CD4-positive, CD25-positive, alpha-beta regulatory T cell (primary cell): Measurements from ENCODE around the gene SPI1. TPM values are rescaled to one million over a fixed set of nuclear protein-coding genes. Genes with fewer than 3 reads are reported as not detected.

Source experiments
- ATAC-seq, 2 donors: fragments of 150-1000 bp; cut with Tn5 transposase; one replicate each; pipeline ENCODE4 v1.10.0; 2021; ENCODE audit warnings: low read depth in 2 of 2, moderate number of reproducible peaks in 2 of 2, moderate library complexity in 1 of 2
- DNase-seq, 3 donors: peaks; one replicate each; pipeline versions ENCODE4 v3.0.0 to v3.0.0-alpha.2; 2012 to 2022; ENCODE audit warnings: mixed read lengths in 1 of 3
- H3K27ac ChIP-seq: one replicate; pipeline ENCODE4 v1.7.0; 2013; ENCODE audit warnings: mild to moderate bottlenecking, low read length; ENCODE audit not compliant: insufficient read depth, poor library complexity, severe bottlenecking
- H3K27me3 ChIP-seq: one replicate; pipeline ENCODE4 v1.7.0; 2013; ENCODE audit warnings: low read length; ENCODE audit not compliant: control insufficient read depth, insufficient read depth
- H3K36me3 ChIP-seq: one replicate; pipeline ENCODE4 v1.7.0; 2013; ENCODE audit warnings: mild to moderate bottlenecking, low read length, moderate library complexity; ENCODE audit not compliant: control insufficient read depth, insufficient read depth
- H3K4me1 ChIP-seq: 2 replicates; pipeline ENCODE4 v1.7.0; 2013; ENCODE audit warnings: mild to moderate bottlenecking, low read length; ENCODE audit not compliant: insufficient read depth, control insufficient read depth, poor library complexity, severe bottlenecking
- H3K4me3 ChIP-seq: one replicate; pipeline ENCODE4 v1.7.0; 2013; ENCODE audit warnings: low read depth, mild to moderate bottlenecking, low read length, moderate library complexity
- H3K9me3 ChIP-seq, 2 experiments: 1 replicate in 1 of 2; 2 replicates in 1 of 2; pipeline ENCODE4 v1.7.0; 2013; ENCODE audit warnings: low read length in 2 of 2, mild to moderate bottlenecking in 1 of 2, moderate library complexity in 1 of 2; ENCODE audit not compliant: control insufficient read depth in 2 of 2
- H3K27ac Mint-ChIP-seq, 3 donors: one replicate each; pipeline ENCODE4 v1.8.0; 2020 to 2022; ENCODE audit warnings: mild to moderate bottlenecking in 3 of 3, mixed read lengths in 3 of 3, moderate library complexity in 2 of 3
- H3K27me3 Mint-ChIP-seq: one replicate; pipeline ENCODE4 v1.8.0; 2022; ENCODE audit warnings: mild to moderate bottlenecking, mixed read lengths
- H3K36me3 Mint-ChIP-seq: one replicate; pipeline ENCODE4 v1.8.0; 2020; ENCODE audit warnings: mixed read lengths
- H3K4me1 Mint-ChIP-seq, 4 donors: one replicate each; pipeline ENCODE4 v1.8.0; 2020 to 2022; ENCODE audit warnings: mixed read lengths in 4 of 4, mild to moderate bottlenecking in 1 of 4
- H3K4me3 Mint-ChIP-seq, 4 donors: one replicate each; pipeline ENCODE4 v1.8.0; 2020 to 2022; ENCODE audit warnings: mild to moderate bottlenecking in 4 of 4, mixed read lengths in 4 of 4, moderate library complexity in 3 of 4
- H3K9me3 Mint-ChIP-seq, 7 donors: one replicate each; pipeline ENCODE4 v1.8.0; 2020 to 2022; ENCODE audit warnings: mixed read lengths in 7 of 7, mild to moderate bottlenecking in 3 of 7, moderate library complexity in 2 of 7
- polyA plus RNA-seq, 4 donors: library from polyadenylated mRNA; unstranded; fragments of 300-500 nt; fragmentation: Illumina TruSeq; gene quantifications; one replicate each; pipeline ENCODE4 v1.2.3, GENCODE V29; 2021
- total RNA-seq: library from RNA; stranded (reverse); gene quantifications from one replicate; pipeline ENCODE4 v1.2.3, GENCODE V29; 2022

Gene SPI1
- total and polyA plus RNA-seq, 5 donors from 2014 or later: 0.13 to 0.57 (median 0.41) TPM; not detected in 2

- H3K9me3 Mint-ChIP-seq: no peaks in the 10 kb centered on the region
- H3K4me1 ChIP-seq: peaks cover 20% of the 10 kb centered on the region
- no peaks in the 10 kb centered on the region for H3K36me3 ChIP-seq
- DNase-seq (no peak), ATAC-seq (no peak)
- no peak overlapping the region for H3K4me3 Mint-ChIP-seq
- H3K27me3 ChIP-seq: no peaks in the 10 kb centered on the region
- H3K4me3 ChIP-seq: no peak overlapping the region
- H3K9me3 ChIP-seq: no peaks in the 10 kb centered on the region
- H3K27me3 Mint-ChIP-seq: no peaks in the 10 kb centered on the region
- H3K27ac ChIP-seq: no peak overlapping the region
- H3K36me3 Mint-ChIP-seq: no peaks in the 10 kb centered on the region
- peaks cover 0 to 49% (median 6%) of the 10 kb centered on the region in 4 donors for H3K4me1 Mint-ChIP-seq
- peak overlapping the region in 1 of 3 donors; percentile 75 for H3K27ac Mint-ChIP-seq
These were observed 10.6 kb upstream of the SPI1 start for GRCh38 chr11:47388697-47389576.

- Mint-ChIP-seq H3K4me3 (no peak overlapping the region), H3K9me3 (no peaks in the 10 kb centered on the region), H3K27me3 (no peaks in the 10 kb centered on the region), H3K36me3 (no peaks in the 10 kb centered on the region), H3K27ac (no peak overlapping the region), H3K4me1 (peaks cover 0 to 43% (median 6%) of the 10 kb centered on the region in 4 donors)
- H3K27me3 ChIP-seq: no peaks in the 10 kb centered on the region
- no peaks in the 10 kb centered on the region for H3K9me3 ChIP-seq
- no peaks in the 10 kb centered on the region for H3K36me3 ChIP-seq
- no peak for DNase-seq
- H3K4me3 ChIP-seq: no peak overlapping the region
- ATAC-seq: no peak
- peaks cover 12% of the 10 kb centered on the region for H3K4me1 ChIP-seq
- no peak overlapping the region for H3K27ac ChIP-seq
These were observed 9.8 kb upstream of the SPI1 start for GRCh38 chr11:47387944-47388696.

- Mint-ChIP-seq H3K9me3 (no peaks in the 10 kb centered on the region), H3K4me3 (no peak overlapping the region), H3K4me1 (peaks cover 0 to 16% (median 1%) of the 10 kb centered on the region in 4 donors), H3K27ac (no peak overlapping the region), H3K36me3 (no peaks in the 10 kb centered on the region), H3K27me3 (no peaks in the 10 kb centered on the region)
- Histone ChIP-seq H3K4me1 (peaks cover 4% of the 10 kb centered on the region), H3K9me3 (no peaks in the 10 kb centered on the region), H3K27me3 (no peaks in the 10 kb centered on the region), H3K4me3 (no peak overlapping the region), H3K27ac (no peak overlapping the region), H3K36me3 (no peaks in the 10 kb centered on the region)
- no peak for DNase-seq
- no peak for ATAC-seq
These were observed 6.2 kb upstream of the SPI1 start for GRCh38 chr11:47384498-47384897.

GRCh38 chr11:47383071-47383470 lies 4.7 kb upstream of the SPI1 start:
- no peaks in the 10 kb centered on the region for H3K4me1 ChIP-seq
- Mint-ChIP-seq H3K4me3 (no peak overlapping the region), H3K27ac (peak overlapping the region in 1 of 3 donors; percentile 42), H3K36me3 (no peaks in the 10 kb centered on the region), H3K4me1 (peaks cover 0 to 11% (median 1%) of the 10 kb centered on the region in 4 donors), H3K27me3 (no peaks in the 10 kb centered on the region), H3K9me3 (no peaks in the 10 kb centered on the region)
- no peak overlapping the region for H3K27ac ChIP-seq
- no peak overlapping the region for H3K4me3 ChIP-seq
- H3K36me3 ChIP-seq: no peaks in the 10 kb centered on the region
- ATAC-seq (no peak), DNase-seq (no peak)
- H3K9me3 ChIP-seq: no peaks in the 10 kb centered on the region
- H3K27me3 ChIP-seq: no peaks in the 10 kb centered on the region

GRCh38 chr11:47380078-47380477 lies 1.7 kb upstream of the SPI1 start:
- Histone ChIP-seq H3K9me3 (no peaks in the 10 kb centered on the region), H3K27me3 (no peaks in the 10 kb centered on the region), H3K4me3 (no peak overlapping the region), H3K36me3 (no peaks in the 10 kb centered on the region), H3K27ac (no peak overlapping the region), H3K4me1 (no peaks in the 10 kb centered on the region)
- no peak overlapping the region for H3K4me3 Mint-ChIP-seq
- H3K4me1 Mint-ChIP-seq: peaks cover 0 to 8% (median 1%) of the 10 kb centered on the region in 4 donors
- ATAC-seq (no peak), DNase-seq (no peak)
- H3K9me3 Mint-ChIP-seq: no peaks in the 10 kb centered on the region
- H3K27ac Mint-ChIP-seq: no peak overlapping the region
- H3K36me3 Mint-ChIP-seq: no peaks in the 10 kb centered on the region
- H3K27me3 Mint-ChIP-seq: no peaks in the 10 kb centered on the region

- H3K36me3 Mint-ChIP-seq: no peaks in the 10 kb centered on the region
- Histone ChIP-seq H3K27me3 (no peaks in the 10 kb centered on the region), H3K27ac (no peak overlapping the region), H3K4me3 (no peak overlapping the region), H3K4me1 (no peaks in the 10 kb centered on the region), H3K9me3 (no peaks in the 10 kb centered on the region), H3K36me3 (no peaks in the 10 kb centered on the region)
- DNase-seq (no peak), ATAC-seq (no peak)
- no peak overlapping the region for H3K4me3 Mint-ChIP-seq
- H3K4me1 Mint-ChIP-seq: peaks cover 0 to 8% (median 1%) of the 10 kb centered on the region in 4 donors
- H3K27me3 Mint-ChIP-seq: no peaks in the 10 kb centered on the region
- no peak overlapping the region for H3K27ac Mint-ChIP-seq
- no peaks in the 10 kb centered on the region for H3K9me3 Mint-ChIP-seq
These were observed 970 bp upstream of the SPI1 start for GRCh38 chr11:47379317-47379716.

- DNase-seq (no peak), ATAC-seq (no peak)
- H3K27ac ChIP-seq: no peak overlapping the region
- H3K27me3 ChIP-seq: no peaks in the 10 kb centered on the region
- no peaks in the 10 kb centered on the region for H3K9me3 ChIP-seq
- peaks cover 4% of the 10 kb centered on the region for H3K4me1 ChIP-seq
- H3K36me3 ChIP-seq: no peaks in the 10 kb centered on the region
- H3K27me3 Mint-ChIP-seq: no peaks in the 10 kb centered on the region
- H3K36me3 Mint-ChIP-seq: no peaks in the 10 kb centered on the region
- H3K4me3 Mint-ChIP-seq: no peak overlapping the region
- no peak overlapping the region for H3K27ac Mint-ChIP-seq
- no peaks in the 10 kb centered on the region for H3K9me3 Mint-ChIP-seq
- peaks cover 0 to 11% (median 1%) of the 10 kb centered on the region in 4 donors for H3K4me1 Mint-ChIP-seq
- no peak overlapping the region for H3K4me3 ChIP-seq
These were observed 456 bp upstream of the SPI1 start for GRCh38 chr11:47378836-47379170.
